IPS-18a (cell line): Measurements from ENCODE around the gene PCED1B.

Source experiments
- H3K27ac ChIP-seq: one replicate; pipeline ENCODE4 v1.5.1; 2013; ENCODE audit warnings: low read length
- H3K27me3 ChIP-seq: one replicate; pipeline ENCODE4 v1.6.1; 2013; ENCODE audit warnings: mild to moderate bottlenecking, low read length; ENCODE audit not compliant: control insufficient read depth, insufficient read depth
- H3K36me3 ChIP-seq: one replicate; pipeline ENCODE4 v1.6.1; 2013; ENCODE audit warnings: low read depth, low read length; ENCODE audit not compliant: control insufficient read depth
- H3K4me1 ChIP-seq: one replicate; pipeline ENCODE4 v1.6.1; 2013; ENCODE audit warnings: low read depth, low read length; ENCODE audit not compliant: control insufficient read depth
- H3K4me3 ChIP-seq: one replicate; pipeline ENCODE4 v1.5.1; 2013; ENCODE audit warnings: low read length
- H3K9ac ChIP-seq: one replicate; pipeline ENCODE4 v1.6.1; 2013; ENCODE audit warnings: mild to moderate bottlenecking, low read length, moderate library complexity
- H3K9me3 ChIP-seq: one replicate; pipeline ENCODE4 v1.6.1; 2013; ENCODE audit warnings: low read depth, low read length; ENCODE audit not compliant: control insufficient read depth

Gene PCED1B

GRCh38 chr12:47098099-47098498, 18.7 kb downstream of the PCED1B start:
- no peaks in the 10 kb centered on the region for H3K27me3 ChIP-seq

GRCh38 chr12:47099610-47100009, 20.2 kb downstream of the PCED1B start:
- H3K36me3 ChIP-seq: no peaks in the 10 kb centered on the region
- H3K9ac ChIP-seq: no peak overlapping the region
- H3K4me1 ChIP-seq: peaks cover 6% of the 10 kb centered on the region
- no peaks in the 10 kb centered on the region for H3K9me3 ChIP-seq
- H3K27ac ChIP-seq: no peak overlapping the region
- H3K4me3 ChIP-seq: no peak overlapping the region
- H3K27me3 ChIP-seq: no peaks in the 10 kb centered on the region

More at GRCh38 chr12:47098099-47098498, 18.7 kb downstream of the PCED1B start:
- Histone ChIP-seq H3K4me3 (no peak overlapping the region), H3K27ac (no peak overlapping the region), H3K9ac (no peak overlapping the region), H3K9me3 (no peaks in the 10 kb centered on the region), H3K36me3 (no peaks in the 10 kb centered on the region), H3K4me1 (peaks cover 6% of the 10 kb centered on the region)

GRCh38 chr12:47100160-47100559, 20.7 kb downstream of the PCED1B start:
- Histone ChIP-seq H3K36me3 (no peaks in the 10 kb centered on the region), H3K4me1 (peaks cover 6% of the 10 kb centered on the region), H3K4me3 (no peak overlapping the region), H3K9ac (no peak overlapping the region), H3K27me3 (no peaks in the 10 kb centered on the region), H3K9me3 (no peaks in the 10 kb centered on the region), H3K27ac (no peak overlapping the region)

- no peak overlapping the region for H3K9ac ChIP-seq
- H3K4me3 ChIP-seq: no peak overlapping the region
- no peaks in the 10 kb centered on the region for H3K27me3 ChIP-seq
- no peaks in the 10 kb centered on the region for H3K36me3 ChIP-seq
- no peaks in the 10 kb centered on the region for H3K9me3 ChIP-seq
- H3K4me1 ChIP-seq: peaks cover 6% of the 10 kb centered on the region
- H3K27ac ChIP-seq: no peak overlapping the region
Measured at GRCh38 chr12:47102406-47102805, 23.0 kb downstream of the PCED1B start.

GRCh38 chr12:47102845-47103651, 23.6 kb downstream of the PCED1B start:
- H3K27ac ChIP-seq: no peak overlapping the region
- H3K36me3 ChIP-seq: no peaks in the 10 kb centered on the region
- H3K4me3 ChIP-seq: no peak overlapping the region
- peaks cover 6% of the 10 kb centered on the region for H3K4me1 ChIP-seq
- H3K9ac ChIP-seq: no peak overlapping the region
- no peaks in the 10 kb centered on the region for H3K9me3 ChIP-seq
- H3K27me3 ChIP-seq: no peaks in the 10 kb centered on the region

- H3K27me3 ChIP-seq: no peaks in the 10 kb centered on the region
- H3K9ac ChIP-seq: no peak overlapping the region
- H3K4me3 ChIP-seq: no peak overlapping the region
- H3K36me3 ChIP-seq: no peaks in the 10 kb centered on the region
- H3K4me1 ChIP-seq: no peaks in the 10 kb centered on the region
- no peak overlapping the region for H3K27ac ChIP-seq
- H3K9me3 ChIP-seq: no peaks in the 10 kb centered on the region
Measured at GRCh38 chr12:47105914-47106674, 26.7 kb downstream of the PCED1B start.

- H3K4me3 ChIP-seq: no peak overlapping the region
- no peaks in the 10 kb centered on the region for H3K4me1 ChIP-seq
- H3K9me3 ChIP-seq: no peaks in the 10 kb centered on the region
- no peaks in the 10 kb centered on the region for H3K36me3 ChIP-seq
- no peak overlapping the region for H3K9ac ChIP-seq
- H3K27ac ChIP-seq: no peak overlapping the region
- no peaks in the 10 kb centered on the region for H3K27me3 ChIP-seq
Measured at GRCh38 chr12:47107446-47107845, 28.0 kb downstream of the PCED1B start.

- no peaks in the 10 kb centered on the region for H3K9me3 ChIP-seq
- H3K4me3 ChIP-seq: no peak overlapping the region
- no peaks in the 10 kb centered on the region for H3K4me1 ChIP-seq
- no peaks in the 10 kb centered on the region for H3K27me3 ChIP-seq
- no peak overlapping the region for H3K9ac ChIP-seq
- H3K36me3 ChIP-seq: no peaks in the 10 kb centered on the region
- no peak overlapping the region for H3K27ac ChIP-seq
Measured at GRCh38 chr12:47107926-47108325, 28.5 kb downstream of the PCED1B start.

- Histone ChIP-seq H3K4me1 (no peaks in the 10 kb centered on the region), H3K4me3 (no peak overlapping the region), H3K27ac (no peak overlapping the region), H3K36me3 (no peaks in the 10 kb centered on the region), H3K9me3 (no peaks in the 10 kb centered on the region), H3K27me3 (no peaks in the 10 kb centered on the region), H3K9ac (no peak overlapping the region)
Measured at GRCh38 chr12:47110011-47110541, 30.7 kb downstream of the PCED1B start.

- Histone ChIP-seq H3K4me1 (no peaks in the 10 kb centered on the region), H3K27me3 (no peaks in the 10 kb centered on the region), H3K4me3 (no peak overlapping the region), H3K9me3 (no peaks in the 10 kb centered on the region), H3K27ac (no peak overlapping the region), H3K36me3 (no peaks in the 10 kb centered on the region), H3K9ac (no peak overlapping the region)
Measured at GRCh38 chr12:47110718-47111391, 31.4 kb downstream of the PCED1B start.

GRCh38 chr12:47111392-47111778, 32.0 kb downstream of the PCED1B start:
- no peaks in the 10 kb centered on the region for H3K9me3 ChIP-seq
- no peak overlapping the region for H3K4me3 ChIP-seq
- no peaks in the 10 kb centered on the region for H3K27me3 ChIP-seq
- no peak overlapping the region for H3K9ac ChIP-seq
- no peaks in the 10 kb centered on the region for H3K36me3 ChIP-seq
- H3K27ac ChIP-seq: no peak overlapping the region
- no peaks in the 10 kb centered on the region for H3K4me1 ChIP-seq
